ENCODE results near the gene CPSF4L.

The CPSF4L gene

DNA sequence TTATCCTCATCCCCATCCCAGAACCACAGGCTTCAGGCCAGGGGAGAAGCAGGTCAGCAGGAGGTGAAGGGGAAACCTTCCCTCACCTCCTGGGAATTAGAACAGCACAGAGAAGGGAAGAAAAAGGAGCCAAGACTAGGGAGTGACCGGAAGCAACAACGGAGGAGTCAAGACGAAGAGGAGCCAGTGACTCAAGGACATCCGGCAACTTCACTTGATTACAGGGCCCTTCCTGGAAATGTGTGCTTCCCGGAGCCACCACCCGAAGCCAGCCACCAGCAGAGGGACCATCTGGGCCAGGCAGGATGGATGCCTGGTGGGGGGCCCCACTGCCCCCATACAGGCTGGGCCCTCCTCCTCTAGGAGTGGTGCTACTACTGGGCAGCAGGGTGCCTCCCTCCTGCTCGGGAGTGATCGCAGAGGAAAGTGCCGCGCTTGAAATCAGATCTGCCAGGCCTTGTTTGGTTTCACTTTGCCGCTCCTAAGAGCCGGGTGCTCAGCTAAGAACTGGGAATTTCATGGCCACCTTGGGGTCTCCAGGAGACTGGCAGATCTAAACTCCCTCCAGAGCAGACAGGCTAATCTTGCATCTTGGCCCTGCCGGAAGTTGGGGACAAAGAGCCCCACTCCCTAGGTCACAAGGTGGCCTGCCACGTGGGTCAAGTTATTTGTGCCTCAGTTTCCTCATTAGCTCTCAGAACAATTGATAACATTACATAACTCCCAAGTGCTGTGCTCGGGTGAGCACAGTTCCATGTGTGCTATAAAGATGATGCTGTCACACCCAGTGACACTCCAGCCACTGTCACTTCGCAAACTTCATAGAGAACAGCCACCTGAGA lies 43.5 kb upstream of the CPSF4L start:
- TF ChIP-seq POLR2AphosphoS5 (IDR thresholded peaks at IDR 0.05; ENCODE audit: low read depth) (no peak), GABPA (IDR thresholded peaks at IDR 0.05; ENCODE audit: low read depth) (no peak), SPI1 (IDR thresholded peaks at IDR 0.05; ENCODE audit: borderline replicate concordance, low read depth) (no peak)
- TF ChIP-seq, protein P1, sequence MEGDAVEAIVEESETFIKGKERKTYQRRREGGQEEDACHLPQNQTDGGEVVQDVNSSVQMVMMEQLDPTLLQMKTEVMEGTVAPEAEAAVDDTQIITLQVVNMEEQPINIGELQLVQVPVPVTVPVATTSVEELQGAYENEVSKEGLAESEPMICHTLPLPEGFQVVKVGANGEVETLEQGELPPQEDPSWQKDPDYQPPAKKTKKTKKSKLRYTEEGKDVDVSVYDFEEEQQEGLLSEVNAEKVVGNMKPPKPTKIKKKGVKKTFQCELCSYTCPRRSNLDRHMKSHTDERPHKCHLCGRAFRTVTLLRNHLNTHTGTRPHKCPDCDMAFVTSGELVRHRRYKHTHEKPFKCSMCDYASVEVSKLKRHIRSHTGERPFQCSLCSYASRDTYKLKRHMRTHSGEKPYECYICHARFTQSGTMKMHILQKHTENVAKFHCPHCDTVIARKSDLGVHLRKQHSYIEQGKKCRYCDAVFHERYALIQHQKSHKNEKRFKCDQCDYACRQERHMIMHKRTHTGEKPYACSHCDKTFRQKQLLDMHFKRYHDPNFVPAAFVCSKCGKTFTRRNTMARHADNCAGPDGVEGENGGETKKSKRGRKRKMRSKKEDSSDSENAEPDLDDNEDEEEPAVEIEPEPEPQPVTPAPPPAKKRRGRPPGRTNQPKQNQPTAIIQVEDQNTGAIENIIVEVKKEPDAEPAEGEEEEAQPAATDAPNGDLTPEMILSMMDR (IDR thresholded peaks at IDR 0.05; ENCODE audit: insufficient read depth, low read length) = no peak
- TF ChIP-seq, protein P2, sequence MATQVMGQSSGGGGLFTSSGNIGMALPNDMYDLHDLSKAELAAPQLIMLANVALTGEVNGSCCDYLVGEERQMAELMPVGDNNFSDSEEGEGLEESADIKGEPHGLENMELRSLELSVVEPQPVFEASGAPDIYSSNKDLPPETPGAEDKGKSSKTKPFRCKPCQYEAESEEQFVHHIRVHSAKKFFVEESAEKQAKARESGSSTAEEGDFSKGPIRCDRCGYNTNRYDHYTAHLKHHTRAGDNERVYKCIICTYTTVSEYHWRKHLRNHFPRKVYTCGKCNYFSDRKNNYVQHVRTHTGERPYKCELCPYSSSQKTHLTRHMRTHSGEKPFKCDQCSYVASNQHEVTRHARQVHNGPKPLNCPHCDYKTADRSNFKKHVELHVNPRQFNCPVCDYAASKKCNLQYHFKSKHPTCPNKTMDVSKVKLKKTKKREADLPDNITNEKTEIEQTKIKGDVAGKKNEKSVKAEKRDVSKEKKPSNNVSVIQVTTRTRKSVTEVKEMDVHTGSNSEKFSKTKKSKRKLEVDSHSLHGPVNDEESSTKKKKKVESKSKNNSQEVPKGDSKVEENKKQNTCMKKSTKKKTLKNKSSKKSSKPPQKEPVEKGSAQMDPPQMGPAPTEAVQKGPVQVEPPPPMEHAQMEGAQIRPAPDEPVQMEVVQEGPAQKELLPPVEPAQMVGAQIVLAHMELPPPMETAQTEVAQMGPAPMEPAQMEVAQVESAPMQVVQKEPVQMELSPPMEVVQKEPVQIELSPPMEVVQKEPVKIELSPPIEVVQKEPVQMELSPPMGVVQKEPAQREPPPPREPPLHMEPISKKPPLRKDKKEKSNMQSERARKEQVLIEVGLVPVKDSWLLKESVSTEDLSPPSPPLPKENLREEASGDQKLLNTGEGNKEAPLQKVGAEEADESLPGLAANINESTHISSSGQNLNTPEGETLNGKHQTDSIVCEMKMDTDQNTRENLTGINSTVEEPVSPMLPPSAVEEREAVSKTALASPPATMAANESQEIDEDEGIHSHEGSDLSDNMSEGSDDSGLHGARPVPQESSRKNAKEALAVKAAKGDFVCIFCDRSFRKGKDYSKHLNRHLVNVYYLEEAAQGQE (IDR thresholded peaks at IDR 0.05; ENCODE audit: insufficient replicate concordance, low read depth) = no peak
- Histone ChIP-seq H3K27ac (replicated peaks) (no peak overlapping the region), H3K4me3 (replicated peaks; ENCODE audit: insufficient read depth, low read length) (no peak overlapping the region), H3K27me3 (ENCODE audit: insufficient read depth, poor library complexity, severe bottlenecking) (no peaks in the 10 kb centered on the region)
- DNase-seq (ENCODE audit: low read depth in 1 of 2, low spot score in 1 of 2) = no peak

DNA sequence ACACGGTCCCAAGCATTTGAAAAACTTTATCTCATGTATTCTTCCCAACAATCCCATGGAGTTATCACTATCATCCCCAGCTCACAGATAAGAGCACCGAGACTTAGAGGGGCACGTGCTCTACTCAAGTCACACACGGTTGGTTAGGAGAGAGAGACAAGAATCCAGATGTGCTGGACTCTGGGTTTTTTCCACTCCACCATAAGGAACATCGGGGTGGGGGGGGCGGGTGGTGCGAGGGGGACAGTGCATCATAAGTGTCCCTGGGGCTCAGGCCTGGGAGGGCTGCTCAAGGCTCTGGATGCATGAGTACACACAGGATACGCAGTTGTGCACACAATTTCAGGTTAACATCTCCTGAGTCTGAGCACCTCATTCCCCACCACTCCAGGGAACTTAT lies 42.8 kb upstream of the CPSF4L start:
- Histone ChIP-seq H3K4me3 (replicated peaks; ENCODE audit: insufficient read depth, low read length) (no peak overlapping the region), H3K27ac (replicated peaks) (no peak overlapping the region), H3K27me3 (ENCODE audit: insufficient read depth, poor library complexity, severe bottlenecking) (no peaks in the 10 kb centered on the region)
- TF ChIP-seq, protein P2 (IDR thresholded peaks at IDR 0.05; ENCODE audit: insufficient replicate concordance, low read depth) = no peak
- TF ChIP-seq SPI1 (IDR thresholded peaks at IDR 0.05; ENCODE audit: borderline replicate concordance, low read depth) (no peak), POLR2AphosphoS5 (IDR thresholded peaks at IDR 0.05; ENCODE audit: low read depth) (no peak)
- DNase-seq (ENCODE audit: low read depth in 1 of 2, low spot score in 1 of 2) = no peak

DNA sequence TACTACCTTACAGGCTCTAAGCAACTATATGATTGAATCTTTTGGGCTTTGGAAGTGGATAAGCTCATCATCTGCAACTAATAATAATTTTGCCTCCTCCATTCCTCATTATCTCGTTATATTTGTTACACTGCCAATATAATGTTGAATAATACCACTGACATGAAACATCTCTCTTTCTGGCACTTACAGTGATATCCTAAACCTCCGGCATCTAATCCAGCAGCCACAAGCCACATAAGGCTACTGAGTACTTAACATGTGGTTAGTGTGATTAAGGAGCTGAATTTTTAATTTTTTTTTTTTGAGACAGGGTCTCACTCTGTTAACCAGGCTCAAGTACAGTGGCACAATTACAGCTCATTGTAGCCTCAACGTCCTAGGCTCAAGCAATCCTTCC lies 40.5 kb upstream of the CPSF4L start:
- Histone ChIP-seq H3K4me3 (replicated peaks; ENCODE audit: insufficient read depth, low read length) (no peak overlapping the region), H3K27me3 (ENCODE audit: insufficient read depth, poor library complexity, severe bottlenecking) (no peaks in the 10 kb centered on the region), H3K27ac (replicated peaks) (no peak overlapping the region)
- DNase-seq (ENCODE audit: low read depth in 1 of 2, low spot score in 1 of 2) = no peak
- TF ChIP-seq, protein P2 (IDR thresholded peaks at IDR 0.05; ENCODE audit: insufficient replicate concordance, low read depth) = no peak
- no peak for TF ChIP-seq SPI1 (IDR thresholded peaks at IDR 0.05; ENCODE audit: borderline replicate concordance, low read depth)
- no peak for TF ChIP-seq POLR2AphosphoS5 (IDR thresholded peaks at IDR 0.05; ENCODE audit: low read depth)
- TF ChIP-seq, protein P1 (IDR thresholded peaks at IDR 0.05; ENCODE audit: insufficient read depth, low read length) = no peak
- no peak for TF ChIP-seq GABPA (IDR thresholded peaks at IDR 0.05; ENCODE audit: low read depth)

Data from HL-60 (cell line).